Measurements from ENCODE around the gene CDRT15L2. TPM values are rescaled to one million over a fixed set of nuclear protein-coding genes. Genes with fewer than 3 reads are reported as not detected.
A peak's percentile ranks its signal among the peaks of the same experiment; 100 is the strongest.
"Not testable (repeated sequence)": the region's sequence is repeated elsewhere in the genome, so short reads cannot be mapped to it uniquely, and the experiment has no call there.

Gene CDRT15L2
- total and polyA plus RNA-seq, 3 experiments from 2014 or later = not detected

- H3K36me3 Mint-ChIP-seq; H3K4me1 ChIP-seq (ENCODE audit: insufficient read depth, low read length); CTCF ChIA-PET; H3K4me3 ChIP-seq (ENCODE audit: low read length); H3K9me3 ChIP-seq (ENCODE audit: low read length); H3K27ac ChIP-seq (ENCODE audit: low read depth, low read length); H3K4me1 Mint-ChIP-seq; H3K4me3 Mint-ChIP-seq; POLR2A ChIA-PET; H3K36me3 ChIP-seq (ENCODE audit: insufficient read depth, low read length); DNase-seq; H3K9me3 Mint-ChIP-seq; H3K27me3 ChIP-seq (ENCODE audit: insufficient read depth, low read length, poor library complexity, severe bottlenecking); H3K27me3 Mint-ChIP-seq: not testable (repeated sequence)
- peak overlapping the region in 1 of 8 donors; percentile 46 for H3K27ac Mint-ChIP-seq
Observed at GRCh38 chr17:20566736-20567135, 12.8 kb upstream of the CDRT15L2 start.

DNA sequence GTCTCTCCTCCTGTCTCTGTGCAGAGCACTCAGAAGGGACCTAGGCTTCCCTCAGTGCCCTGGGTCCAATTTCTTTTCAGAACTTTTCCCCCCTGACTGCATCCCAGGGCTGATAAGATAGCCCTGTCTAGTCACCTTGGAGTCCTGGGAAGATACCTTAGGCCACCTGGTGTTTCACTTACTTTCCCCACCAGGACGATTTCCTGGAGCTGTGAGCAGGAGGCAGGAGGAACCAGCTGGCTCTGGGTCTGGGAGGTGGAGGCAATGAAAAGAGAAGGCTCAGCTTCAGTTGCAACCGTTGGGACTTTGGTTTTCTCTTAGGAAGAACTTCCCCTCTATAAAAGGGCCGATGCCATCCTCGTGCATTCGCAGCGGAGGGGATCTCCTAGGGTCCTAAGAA is 12.1 kb upstream of the CDRT15L2 start:
- H3K27ac Mint-ChIP-seq; H3K4me1 ChIP-seq (ENCODE audit: insufficient read depth, low read length); H3K36me3 Mint-ChIP-seq; CTCF ChIA-PET; H3K9me3 Mint-ChIP-seq; H3K27ac ChIP-seq (ENCODE audit: low read depth, low read length); H3K27me3 ChIP-seq (ENCODE audit: insufficient read depth, low read length, poor library complexity, severe bottlenecking); DNase-seq; H3K27me3 Mint-ChIP-seq; H3K36me3 ChIP-seq (ENCODE audit: insufficient read depth, low read length); POLR2A ChIA-PET; H3K4me1 Mint-ChIP-seq; H3K4me3 ChIP-seq (ENCODE audit: low read length); H3K4me3 Mint-ChIP-seq; H3K9me3 ChIP-seq (ENCODE audit: low read length): not testable (repeated sequence)

DNA sequence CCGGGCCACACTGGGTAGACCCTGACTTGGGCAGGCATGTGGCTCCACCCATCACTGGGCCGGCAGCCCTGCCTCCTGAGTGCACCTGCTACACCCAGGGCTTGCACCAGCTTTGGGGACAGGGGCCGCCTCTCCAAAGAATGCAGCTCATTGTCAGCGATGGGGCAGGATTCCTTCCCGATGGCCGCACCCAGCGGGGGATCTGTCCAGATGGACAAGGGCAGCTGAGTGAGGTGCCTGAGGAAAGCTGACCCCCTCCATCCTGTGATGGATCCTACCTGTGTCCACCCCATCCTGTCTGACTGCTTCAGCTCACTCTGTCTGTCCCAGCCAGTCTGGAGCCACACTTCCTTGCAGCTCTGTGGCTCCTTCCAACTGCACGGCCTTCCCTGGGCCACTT is 10.9 kb upstream of the CDRT15L2 start:
- H3K4me3 ChIP-seq (ENCODE audit: low read length); POLR2A ChIA-PET; H3K4me3 Mint-ChIP-seq; H3K27ac ChIP-seq (ENCODE audit: low read depth, low read length); H3K9me3 ChIP-seq (ENCODE audit: low read length); DNase-seq; H3K27me3 Mint-ChIP-seq; H3K4me1 Mint-ChIP-seq; H3K27me3 ChIP-seq (ENCODE audit: insufficient read depth, low read length, poor library complexity, severe bottlenecking); H3K27ac Mint-ChIP-seq; H3K36me3 Mint-ChIP-seq; CTCF ChIA-PET; H3K36me3 ChIP-seq (ENCODE audit: insufficient read depth, low read length); H3K9me3 Mint-ChIP-seq; H3K4me1 ChIP-seq (ENCODE audit: insufficient read depth, low read length): not testable (repeated sequence)

DNA sequence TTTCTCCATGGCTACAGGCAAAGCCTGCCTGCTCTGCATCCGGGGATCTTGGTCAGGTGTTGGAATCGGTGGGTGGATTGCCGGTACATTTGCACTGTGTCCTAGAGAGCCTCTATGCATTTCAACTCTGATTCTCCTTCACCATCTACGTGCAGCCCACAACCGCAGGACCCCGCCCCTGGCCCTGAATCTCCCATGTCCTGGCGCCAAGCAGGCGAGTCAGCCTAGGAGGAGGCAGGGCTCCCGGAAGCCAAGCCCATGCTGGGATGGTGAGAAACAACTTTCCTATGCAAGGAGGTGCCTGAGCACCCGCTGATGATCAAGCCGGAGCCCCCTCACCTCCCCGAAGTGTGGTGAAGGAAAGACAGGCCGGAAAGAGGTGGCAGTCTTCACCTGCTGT is 7.9 kb upstream of the CDRT15L2 start:
- H3K27ac ChIP-seq (ENCODE audit: low read depth, low read length); CTCF ChIA-PET; POLR2A ChIA-PET; H3K27ac Mint-ChIP-seq; H3K36me3 ChIP-seq (ENCODE audit: insufficient read depth, low read length); H3K27me3 ChIP-seq (ENCODE audit: insufficient read depth, low read length, poor library complexity, severe bottlenecking); DNase-seq; H3K4me1 Mint-ChIP-seq; H3K27me3 Mint-ChIP-seq; H3K36me3 Mint-ChIP-seq; H3K9me3 Mint-ChIP-seq; H3K4me1 ChIP-seq (ENCODE audit: insufficient read depth, low read length); H3K4me3 ChIP-seq (ENCODE audit: low read length); H3K4me3 Mint-ChIP-seq; H3K9me3 ChIP-seq (ENCODE audit: low read length): not testable (repeated sequence)

- H3K9me3 ChIP-seq (ENCODE audit: low read length); H3K27me3 Mint-ChIP-seq; H3K27me3 ChIP-seq (ENCODE audit: insufficient read depth, low read length, poor library complexity, severe bottlenecking); H3K4me1 ChIP-seq (ENCODE audit: insufficient read depth, low read length); H3K4me3 Mint-ChIP-seq; H3K27ac ChIP-seq (ENCODE audit: low read depth, low read length); H3K36me3 ChIP-seq (ENCODE audit: insufficient read depth, low read length); H3K4me1 Mint-ChIP-seq; H3K36me3 Mint-ChIP-seq; H3K4me3 ChIP-seq (ENCODE audit: low read length); DNase-seq; H3K9me3 Mint-ChIP-seq; H3K27ac Mint-ChIP-seq; POLR2A ChIA-PET; CTCF ChIA-PET: not testable (repeated sequence)
Observed at GRCh38 chr17:20573216-20573615, 6.3 kb upstream of the CDRT15L2 start.

DNA sequence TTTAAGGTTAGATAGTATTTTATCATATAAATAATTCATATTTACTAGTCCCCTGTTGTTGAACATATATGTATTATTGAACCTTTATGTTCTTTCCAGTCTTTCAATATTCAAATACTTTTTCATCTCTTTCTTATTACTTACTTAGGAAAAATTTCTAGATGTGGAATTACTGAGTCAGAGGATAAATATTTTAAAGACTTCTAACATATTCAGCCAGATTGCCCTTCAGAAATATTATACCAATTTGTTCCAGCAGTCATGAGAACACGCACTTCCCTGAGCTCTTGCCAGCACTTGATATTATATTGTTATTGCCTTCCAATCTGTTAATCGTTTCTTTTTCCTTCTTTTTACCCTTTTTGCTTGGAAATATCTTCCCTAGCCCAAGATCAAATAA is 4.5 kb upstream of the CDRT15L2 start:
- H3K4me3 Mint-ChIP-seq; H3K36me3 Mint-ChIP-seq; H3K27me3 ChIP-seq (ENCODE audit: insufficient read depth, low read length, poor library complexity, severe bottlenecking); H3K36me3 ChIP-seq (ENCODE audit: insufficient read depth, low read length); H3K27ac ChIP-seq (ENCODE audit: low read depth, low read length); H3K4me3 ChIP-seq (ENCODE audit: low read length); DNase-seq; H3K9me3 ChIP-seq (ENCODE audit: low read length); POLR2A ChIA-PET; H3K27ac Mint-ChIP-seq; H3K9me3 Mint-ChIP-seq; H3K27me3 Mint-ChIP-seq; H3K4me1 Mint-ChIP-seq; H3K4me1 ChIP-seq (ENCODE audit: insufficient read depth, low read length); CTCF ChIA-PET: not testable (repeated sequence)

GRCh38 chr17:20583891-20584577 is 4.5 kb downstream of the CDRT15L2 start:
- H3K27ac ChIP-seq (ENCODE audit: low read depth, low read length); H3K27me3 ChIP-seq (ENCODE audit: insufficient read depth, low read length, poor library complexity, severe bottlenecking); H3K9me3 Mint-ChIP-seq; H3K4me3 ChIP-seq (ENCODE audit: low read length); H3K4me3 Mint-ChIP-seq; POLR2A ChIA-PET; H3K4me1 Mint-ChIP-seq; H3K9me3 ChIP-seq (ENCODE audit: low read length); H3K27ac Mint-ChIP-seq; CTCF ChIA-PET; DNase-seq; H3K36me3 ChIP-seq (ENCODE audit: insufficient read depth, low read length); H3K36me3 Mint-ChIP-seq; H3K4me1 ChIP-seq (ENCODE audit: insufficient read depth, low read length); H3K27me3 Mint-ChIP-seq: not testable (repeated sequence)

DNA sequence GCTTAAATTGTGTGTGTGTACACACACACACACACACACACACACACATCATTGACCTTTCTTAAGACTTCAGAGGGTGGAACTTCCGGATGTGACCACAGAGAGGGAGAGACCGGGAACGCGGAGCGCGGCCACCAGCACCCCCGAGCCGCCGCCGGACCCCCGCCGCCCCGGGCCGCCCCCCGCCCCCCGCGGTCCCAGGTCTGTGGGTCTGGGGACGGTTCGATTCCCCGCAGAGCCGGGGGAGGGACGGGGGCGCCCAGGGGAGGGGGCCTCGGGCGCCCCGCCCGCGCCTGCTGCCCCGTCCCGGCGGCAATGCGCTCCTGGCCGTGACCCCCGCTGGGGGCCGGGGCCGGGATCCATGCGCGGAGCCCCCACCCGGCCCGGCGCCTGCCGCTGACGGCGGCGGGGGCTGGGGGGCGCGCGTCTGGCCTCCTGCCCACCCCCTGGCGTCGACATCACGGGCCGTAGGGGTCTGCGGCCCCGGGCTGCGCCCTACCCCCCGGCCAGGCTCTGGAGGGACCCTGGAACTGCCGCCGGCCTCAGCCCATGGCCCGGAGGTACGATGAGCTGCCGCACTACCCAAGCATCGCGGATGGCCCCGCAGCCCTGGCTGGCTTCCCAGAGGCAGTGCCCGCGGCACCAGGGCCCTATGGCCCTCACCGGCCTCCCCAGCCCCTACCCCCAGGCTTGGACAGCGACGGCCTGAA is 9.4 kb downstream of the CDRT15L2 start:
- H3K27ac Mint-ChIP-seq; H3K27ac ChIP-seq (ENCODE audit: low read depth, low read length); H3K27me3 ChIP-seq (ENCODE audit: insufficient read depth, low read length, poor library complexity, severe bottlenecking); H3K36me3 ChIP-seq (ENCODE audit: insufficient read depth, low read length); H3K4me1 Mint-ChIP-seq; H3K4me3 ChIP-seq (ENCODE audit: low read length); H3K9me3 Mint-ChIP-seq; H3K36me3 Mint-ChIP-seq; H3K4me3 Mint-ChIP-seq; DNase-seq; H3K9me3 ChIP-seq (ENCODE audit: low read length); H3K4me1 ChIP-seq (ENCODE audit: insufficient read depth, low read length); CTCF ChIA-PET; POLR2A ChIA-PET: not testable (repeated sequence)
- H3K27me3 Mint-ChIP-seq = peaks cover 5 to 12% of the 10 kb centered on the region in 2 donors

DNA sequence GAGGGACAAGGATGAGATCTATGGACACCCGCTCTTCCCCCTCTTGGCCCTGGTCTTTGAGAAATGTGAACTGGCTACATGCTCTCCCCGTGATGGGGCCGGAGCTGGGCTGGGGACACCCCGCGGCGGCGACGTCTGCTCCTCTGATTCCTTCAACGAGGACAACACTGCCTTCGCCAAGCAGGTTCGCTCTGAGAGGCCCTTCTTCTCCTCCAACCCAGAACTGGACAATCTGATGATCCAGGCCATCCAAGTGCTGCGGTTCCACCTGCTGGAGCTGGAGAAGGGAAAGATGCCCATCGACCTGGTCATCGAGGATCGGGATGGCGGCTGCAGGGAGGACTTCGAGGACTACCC is 9.9 kb downstream of the CDRT15L2 start:
- H3K9me3 ChIP-seq (ENCODE audit: low read length); H3K4me3 Mint-ChIP-seq; DNase-seq; H3K4me1 ChIP-seq (ENCODE audit: insufficient read depth, low read length); H3K27ac Mint-ChIP-seq; H3K4me1 Mint-ChIP-seq; H3K36me3 ChIP-seq (ENCODE audit: insufficient read depth, low read length); POLR2A ChIA-PET; H3K4me3 ChIP-seq (ENCODE audit: low read length); CTCF ChIA-PET; H3K9me3 Mint-ChIP-seq; H3K36me3 Mint-ChIP-seq; H3K27me3 ChIP-seq (ENCODE audit: insufficient read depth, low read length, poor library complexity, severe bottlenecking); H3K27ac ChIP-seq (ENCODE audit: low read depth, low read length): not testable (repeated sequence)
- peaks cover 5 to 12% of the 10 kb centered on the region in 2 donors for H3K27me3 Mint-ChIP-seq

Data from CD8-positive, alpha-beta memory T cell (primary cell).